ENCODE measurements around the gene GADD45G. TPM values are rescaled to one million over a fixed set of nuclear protein-coding genes. Genes with fewer than 3 reads are reported as not detected.

GADD45G gene
- total and polyA plus RNA-seq, 10 of the 15 experiments (the other 5 are each of a cell fraction or from before 2014, with no cell fraction given) = 0.07 to 1.00 (median 0.29) TPM; not detected in 4

DNA sequence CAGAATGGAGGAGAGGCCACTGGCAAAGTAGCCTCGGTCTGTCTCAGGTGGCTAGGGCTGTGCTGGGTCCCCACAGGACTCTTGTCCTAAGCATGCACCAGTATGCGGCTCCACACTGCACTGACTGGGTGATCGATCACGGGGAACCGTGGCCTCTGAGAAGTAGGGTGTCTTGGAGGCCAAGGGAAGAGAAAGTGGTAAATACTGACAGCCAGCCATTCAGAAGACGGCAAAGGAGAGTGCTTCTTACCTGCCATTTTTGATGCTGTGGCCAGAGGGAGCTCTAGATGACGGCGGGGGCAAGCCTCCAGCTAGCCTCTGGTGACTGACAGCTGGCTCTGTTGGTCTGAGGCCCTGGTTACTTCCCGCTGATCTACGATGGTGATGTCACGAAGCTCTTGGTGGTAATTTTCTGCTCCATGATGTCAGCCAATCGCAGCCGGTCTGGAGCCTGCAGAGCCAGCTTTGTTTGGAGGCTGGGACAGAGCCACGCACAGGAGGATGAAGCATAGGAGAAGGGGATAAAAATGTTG is 40.4 kb upstream of the GADD45G start (continued):
- TF ChIP-seq, protein P1, sequence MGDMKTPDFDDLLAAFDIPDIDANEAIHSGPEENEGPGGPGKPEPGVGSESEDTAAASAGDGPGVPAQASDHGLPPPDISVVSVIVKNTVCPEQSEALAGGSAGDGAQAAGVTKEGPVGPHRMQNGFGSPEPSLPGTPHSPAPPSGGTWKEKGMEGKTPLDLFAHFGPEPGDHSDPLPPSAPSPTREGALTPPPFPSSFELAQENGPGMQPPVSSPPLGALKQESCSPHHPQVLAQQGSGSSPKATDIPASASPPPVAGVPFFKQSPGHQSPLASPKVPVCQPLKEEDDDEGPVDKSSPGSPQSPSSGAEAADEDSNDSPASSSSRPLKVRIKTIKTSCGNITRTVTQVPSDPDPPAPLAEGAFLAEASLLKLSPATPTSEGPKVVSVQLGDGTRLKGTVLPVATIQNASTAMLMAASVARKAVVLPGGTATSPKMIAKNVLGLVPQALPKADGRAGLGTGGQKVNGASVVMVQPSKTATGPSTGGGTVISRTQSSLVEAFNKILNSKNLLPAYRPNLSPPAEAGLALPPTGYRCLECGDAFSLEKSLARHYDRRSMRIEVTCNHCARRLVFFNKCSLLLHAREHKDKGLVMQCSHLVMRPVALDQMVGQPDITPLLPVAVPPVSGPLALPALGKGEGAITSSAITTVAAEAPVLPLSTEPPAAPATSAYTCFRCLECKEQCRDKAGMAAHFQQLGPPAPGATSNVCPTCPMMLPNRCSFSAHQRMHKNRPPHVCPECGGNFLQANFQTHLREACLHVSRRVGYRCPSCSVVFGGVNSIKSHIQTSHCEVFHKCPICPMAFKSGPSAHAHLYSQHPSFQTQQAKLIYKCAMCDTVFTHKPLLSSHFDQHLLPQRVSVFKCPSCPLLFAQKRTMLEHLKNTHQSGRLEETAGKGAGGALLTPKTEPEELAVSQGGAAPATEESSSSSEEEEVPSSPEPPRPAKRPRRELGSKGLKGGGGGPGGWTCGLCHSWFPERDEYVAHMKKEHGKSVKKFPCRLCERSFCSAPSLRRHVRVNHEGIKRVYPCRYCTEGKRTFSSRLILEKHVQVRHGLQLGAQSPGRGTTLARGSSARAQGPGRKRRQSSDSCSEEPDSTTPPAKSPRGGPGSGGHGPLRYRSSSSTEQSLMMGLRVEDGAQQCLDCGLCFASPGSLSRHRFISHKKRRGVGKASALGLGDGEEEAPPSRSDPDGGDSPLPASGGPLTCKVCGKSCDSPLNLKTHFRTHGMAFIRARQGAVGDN (IDR thresholded peaks at IDR 0.05) = no peak
- TF ChIP-seq, protein P2, sequence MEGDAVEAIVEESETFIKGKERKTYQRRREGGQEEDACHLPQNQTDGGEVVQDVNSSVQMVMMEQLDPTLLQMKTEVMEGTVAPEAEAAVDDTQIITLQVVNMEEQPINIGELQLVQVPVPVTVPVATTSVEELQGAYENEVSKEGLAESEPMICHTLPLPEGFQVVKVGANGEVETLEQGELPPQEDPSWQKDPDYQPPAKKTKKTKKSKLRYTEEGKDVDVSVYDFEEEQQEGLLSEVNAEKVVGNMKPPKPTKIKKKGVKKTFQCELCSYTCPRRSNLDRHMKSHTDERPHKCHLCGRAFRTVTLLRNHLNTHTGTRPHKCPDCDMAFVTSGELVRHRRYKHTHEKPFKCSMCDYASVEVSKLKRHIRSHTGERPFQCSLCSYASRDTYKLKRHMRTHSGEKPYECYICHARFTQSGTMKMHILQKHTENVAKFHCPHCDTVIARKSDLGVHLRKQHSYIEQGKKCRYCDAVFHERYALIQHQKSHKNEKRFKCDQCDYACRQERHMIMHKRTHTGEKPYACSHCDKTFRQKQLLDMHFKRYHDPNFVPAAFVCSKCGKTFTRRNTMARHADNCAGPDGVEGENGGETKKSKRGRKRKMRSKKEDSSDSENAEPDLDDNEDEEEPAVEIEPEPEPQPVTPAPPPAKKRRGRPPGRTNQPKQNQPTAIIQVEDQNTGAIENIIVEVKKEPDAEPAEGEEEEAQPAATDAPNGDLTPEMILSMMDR (IDR thresholded peaks at IDR 0.05 in 2 of 3, conservative IDR thresholded peaks at IDR 0.05 in 1 of 3; ENCODE audit: control insufficient read depth in 2 of 3, extremely low read depth in 1 of 3, insufficient read depth in 1 of 3, low read depth in 3 of 3, low read length in 3 of 3) = peak; percentile 46 to 50 (median 50)
- TF ChIP-seq RCOR1 (conservative IDR thresholded peaks at IDR 0.05; ENCODE audit: low read depth, low read length) (no peak), CREM (IDR thresholded peaks at IDR 0.05; ENCODE audit: low read depth) (0 out of 2 replicates have a peak, but pooled peaks have one; percentile 33)
- TF ChIP-seq, protein P3, sequence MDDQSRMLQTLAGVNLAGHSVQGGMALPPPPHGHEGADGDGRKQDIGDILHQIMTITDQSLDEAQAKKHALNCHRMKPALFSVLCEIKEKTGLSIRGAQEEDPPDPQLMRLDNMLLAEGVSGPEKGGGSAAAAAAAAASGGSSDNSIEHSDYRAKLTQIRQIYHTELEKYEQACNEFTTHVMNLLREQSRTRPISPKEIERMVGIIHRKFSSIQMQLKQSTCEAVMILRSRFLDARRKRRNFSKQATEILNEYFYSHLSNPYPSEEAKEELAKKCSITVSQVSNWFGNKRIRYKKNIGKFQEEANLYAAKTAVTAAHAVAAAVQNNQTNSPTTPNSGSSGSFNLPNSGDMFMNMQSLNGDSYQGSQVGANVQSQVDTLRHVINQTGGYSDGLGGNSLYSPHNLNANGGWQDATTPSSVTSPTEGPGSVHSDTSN (IDR thresholded peaks at IDR 0.05; ENCODE audit: insufficient replicate concordance, low read depth, low read length) = peak; percentile 90
- TF ChIP-seq, protein P4, sequence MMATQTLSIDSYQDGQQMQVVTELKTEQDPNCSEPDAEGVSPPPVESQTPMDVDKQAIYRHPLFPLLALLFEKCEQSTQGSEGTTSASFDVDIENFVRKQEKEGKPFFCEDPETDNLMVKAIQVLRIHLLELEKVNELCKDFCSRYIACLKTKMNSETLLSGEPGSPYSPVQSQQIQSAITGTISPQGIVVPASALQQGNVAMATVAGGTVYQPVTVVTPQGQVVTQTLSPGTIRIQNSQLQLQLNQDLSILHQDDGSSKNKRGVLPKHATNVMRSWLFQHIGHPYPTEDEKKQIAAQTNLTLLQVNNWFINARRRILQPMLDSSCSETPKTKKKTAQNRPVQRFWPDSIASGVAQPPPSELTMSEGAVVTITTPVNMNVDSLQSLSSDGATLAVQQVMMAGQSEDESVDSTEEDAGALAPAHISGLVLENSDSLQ (IDR thresholded peaks at IDR 0.05) = peak; percentile 95

All from GM12878 (cell line).